Measurements from ENCODE around the gene CDRT15L2.
"Not testable (repeated sequence)": the region's sequence is repeated elsewhere in the genome, so short reads cannot be mapped to it uniquely, and the experiment has no call there.

The CDRT15L2 gene

DNA sequence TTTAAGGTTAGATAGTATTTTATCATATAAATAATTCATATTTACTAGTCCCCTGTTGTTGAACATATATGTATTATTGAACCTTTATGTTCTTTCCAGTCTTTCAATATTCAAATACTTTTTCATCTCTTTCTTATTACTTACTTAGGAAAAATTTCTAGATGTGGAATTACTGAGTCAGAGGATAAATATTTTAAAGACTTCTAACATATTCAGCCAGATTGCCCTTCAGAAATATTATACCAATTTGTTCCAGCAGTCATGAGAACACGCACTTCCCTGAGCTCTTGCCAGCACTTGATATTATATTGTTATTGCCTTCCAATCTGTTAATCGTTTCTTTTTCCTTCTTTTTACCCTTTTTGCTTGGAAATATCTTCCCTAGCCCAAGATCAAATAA is 4.5 kb upstream of the CDRT15L2 start:
- DNase-seq (ENCODE audit: low read depth) = not testable (repeated sequence)

DNA sequence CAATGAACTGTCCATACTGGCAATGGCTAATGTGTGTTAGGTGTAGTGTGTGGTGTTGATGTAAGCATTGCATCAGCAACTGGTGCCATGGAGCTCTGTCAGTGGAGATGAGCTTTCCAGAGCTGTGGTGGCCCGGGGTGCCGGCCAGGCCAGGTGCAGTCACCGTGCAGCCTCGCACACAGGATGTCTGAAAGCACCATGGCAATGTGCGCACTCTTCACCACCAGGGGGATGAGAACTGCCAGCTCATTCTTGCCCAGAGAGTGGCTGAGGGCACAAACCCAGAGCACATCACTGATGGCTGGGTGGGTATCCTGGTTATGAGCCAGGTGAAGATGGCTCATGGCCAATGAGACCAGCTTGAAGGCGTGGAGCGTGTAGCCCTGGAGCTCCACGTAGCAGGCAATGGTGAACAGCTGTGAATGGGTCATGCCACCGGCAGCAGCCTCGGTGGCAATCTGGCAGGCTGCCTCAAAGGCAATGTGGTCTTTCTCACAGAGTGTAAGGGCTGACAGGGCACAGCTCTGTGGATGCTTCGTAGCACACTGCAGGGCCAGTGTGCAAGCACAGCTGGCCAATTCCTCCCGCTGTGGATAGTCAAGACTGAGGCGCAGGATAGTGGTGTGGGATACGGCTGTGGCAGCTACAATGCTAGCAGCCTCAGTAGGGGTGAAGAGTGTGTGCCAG is 4.5 kb downstream of the CDRT15L2 start:
- not testable (repeated sequence) for DNase-seq (ENCODE audit: low read depth)

DNA sequence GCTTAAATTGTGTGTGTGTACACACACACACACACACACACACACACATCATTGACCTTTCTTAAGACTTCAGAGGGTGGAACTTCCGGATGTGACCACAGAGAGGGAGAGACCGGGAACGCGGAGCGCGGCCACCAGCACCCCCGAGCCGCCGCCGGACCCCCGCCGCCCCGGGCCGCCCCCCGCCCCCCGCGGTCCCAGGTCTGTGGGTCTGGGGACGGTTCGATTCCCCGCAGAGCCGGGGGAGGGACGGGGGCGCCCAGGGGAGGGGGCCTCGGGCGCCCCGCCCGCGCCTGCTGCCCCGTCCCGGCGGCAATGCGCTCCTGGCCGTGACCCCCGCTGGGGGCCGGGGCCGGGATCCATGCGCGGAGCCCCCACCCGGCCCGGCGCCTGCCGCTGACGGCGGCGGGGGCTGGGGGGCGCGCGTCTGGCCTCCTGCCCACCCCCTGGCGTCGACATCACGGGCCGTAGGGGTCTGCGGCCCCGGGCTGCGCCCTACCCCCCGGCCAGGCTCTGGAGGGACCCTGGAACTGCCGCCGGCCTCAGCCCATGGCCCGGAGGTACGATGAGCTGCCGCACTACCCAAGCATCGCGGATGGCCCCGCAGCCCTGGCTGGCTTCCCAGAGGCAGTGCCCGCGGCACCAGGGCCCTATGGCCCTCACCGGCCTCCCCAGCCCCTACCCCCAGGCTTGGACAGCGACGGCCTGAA is 9.4 kb downstream of the CDRT15L2 start:
- not testable (repeated sequence) for DNase-seq (ENCODE audit: low read depth)

DNA sequence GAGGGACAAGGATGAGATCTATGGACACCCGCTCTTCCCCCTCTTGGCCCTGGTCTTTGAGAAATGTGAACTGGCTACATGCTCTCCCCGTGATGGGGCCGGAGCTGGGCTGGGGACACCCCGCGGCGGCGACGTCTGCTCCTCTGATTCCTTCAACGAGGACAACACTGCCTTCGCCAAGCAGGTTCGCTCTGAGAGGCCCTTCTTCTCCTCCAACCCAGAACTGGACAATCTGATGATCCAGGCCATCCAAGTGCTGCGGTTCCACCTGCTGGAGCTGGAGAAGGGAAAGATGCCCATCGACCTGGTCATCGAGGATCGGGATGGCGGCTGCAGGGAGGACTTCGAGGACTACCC is 9.9 kb downstream of the CDRT15L2 start:
- not testable (repeated sequence) for DNase-seq (ENCODE audit: low read depth)

DNA sequence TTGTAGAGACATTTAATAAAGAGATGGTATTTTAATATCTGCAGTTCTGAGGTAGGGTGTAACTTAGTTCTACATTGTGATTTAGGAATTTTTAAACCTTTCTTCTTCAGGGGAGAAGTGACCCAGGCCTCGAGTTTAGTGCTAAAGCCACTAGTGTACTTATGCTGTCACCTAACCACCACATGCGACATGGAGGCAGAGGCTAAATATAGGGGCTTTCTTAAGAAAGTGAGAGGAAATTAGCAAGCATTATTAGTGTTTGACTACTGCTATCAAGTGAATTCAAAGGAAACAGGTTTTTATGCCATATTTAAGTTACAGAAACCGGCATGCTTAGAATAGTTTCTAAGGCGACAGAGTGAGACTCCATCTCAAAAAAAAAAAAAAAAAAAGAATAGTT is 11.5 kb downstream of the CDRT15L2 start:
- not testable (repeated sequence) for DNase-seq (ENCODE audit: low read depth)

DNA sequence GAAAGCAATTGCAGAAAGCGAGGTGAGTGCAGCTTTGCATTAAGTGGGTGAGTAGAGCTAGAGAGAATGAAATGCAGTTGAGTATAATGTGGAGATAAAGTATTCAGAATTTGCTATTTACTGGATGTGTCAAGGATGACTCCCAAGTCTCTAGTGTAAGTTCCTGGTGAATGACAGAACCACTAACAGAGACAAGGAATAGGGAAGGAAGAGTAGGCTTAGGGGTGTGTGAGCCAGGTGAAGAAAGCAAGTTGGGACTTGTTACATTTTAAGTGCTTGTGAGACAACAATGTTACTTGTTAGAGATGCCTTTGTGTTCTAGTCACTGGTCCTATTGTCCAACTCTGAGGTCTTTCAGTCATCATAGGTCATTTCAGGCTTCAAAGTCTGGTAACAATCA is 26.0 kb downstream of the CDRT15L2 start:
- DNase-seq (ENCODE audit: low read depth) = not testable (repeated sequence)

DNA sequence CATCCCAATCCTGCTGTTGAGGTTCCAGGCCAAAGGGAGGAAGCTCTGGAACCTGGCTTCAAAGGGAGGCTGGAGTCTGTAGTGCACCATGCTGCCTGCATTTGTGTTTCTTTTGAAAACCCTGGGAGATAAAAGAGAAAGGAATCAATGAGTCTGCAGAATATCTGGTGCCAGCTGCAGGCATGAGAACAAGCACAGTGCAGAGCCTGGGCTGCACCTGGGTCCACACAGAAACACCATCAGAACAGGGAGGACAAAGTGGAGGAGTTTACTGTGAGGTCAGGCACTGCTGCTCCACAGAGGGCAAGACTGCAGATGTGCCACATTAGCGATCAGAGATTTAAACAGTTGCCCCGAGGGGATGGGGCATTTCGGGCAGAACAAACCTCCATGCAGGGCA is 30.0 kb downstream of the CDRT15L2 start:
- DNase-seq (ENCODE audit: low read depth) = not testable (repeated sequence)

DNA sequence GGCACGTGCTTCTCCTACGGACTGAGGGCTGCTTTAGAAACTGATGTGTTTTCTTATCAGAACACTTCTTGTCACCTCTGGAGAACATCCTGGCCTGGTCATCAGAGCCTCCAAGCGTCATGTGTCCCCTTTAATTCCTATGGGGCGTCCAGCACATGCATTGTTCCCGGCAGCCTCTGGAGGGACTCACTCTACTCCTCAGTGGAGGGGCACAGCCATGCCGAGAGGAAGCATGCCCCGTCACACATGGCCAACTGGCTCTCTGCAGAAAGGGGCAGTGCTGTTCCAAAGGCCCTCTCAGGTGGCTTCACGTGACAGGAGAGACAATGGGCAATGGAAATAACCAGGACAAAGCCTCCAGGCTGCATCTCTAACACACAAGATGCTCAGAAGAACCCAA is 31.8 kb downstream of the CDRT15L2 start:
- no peak for DNase-seq (ENCODE audit: low read depth)

DNA sequence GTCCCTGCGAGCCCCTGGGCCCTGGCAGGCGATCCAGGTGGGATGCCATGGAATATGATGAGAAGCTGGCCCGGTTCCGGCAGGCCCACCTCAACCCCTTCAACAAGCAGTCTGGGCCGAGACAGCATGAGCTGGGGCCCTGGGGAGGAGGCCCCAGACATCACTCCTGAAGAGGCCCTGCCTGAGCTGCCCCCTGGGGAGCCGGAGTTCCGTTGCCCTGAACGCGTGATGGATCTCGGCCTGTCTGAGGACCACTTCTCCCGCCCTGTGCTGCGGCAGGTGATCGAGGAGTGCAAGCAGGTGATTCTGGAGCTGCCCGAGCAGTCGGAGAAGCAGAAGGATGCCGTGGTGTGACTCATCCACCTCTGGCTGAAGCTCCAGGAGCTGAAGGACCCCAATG is 33.1 kb downstream of the CDRT15L2 start:
- DNase-seq (ENCODE audit: low read depth) = no peak

DNA sequence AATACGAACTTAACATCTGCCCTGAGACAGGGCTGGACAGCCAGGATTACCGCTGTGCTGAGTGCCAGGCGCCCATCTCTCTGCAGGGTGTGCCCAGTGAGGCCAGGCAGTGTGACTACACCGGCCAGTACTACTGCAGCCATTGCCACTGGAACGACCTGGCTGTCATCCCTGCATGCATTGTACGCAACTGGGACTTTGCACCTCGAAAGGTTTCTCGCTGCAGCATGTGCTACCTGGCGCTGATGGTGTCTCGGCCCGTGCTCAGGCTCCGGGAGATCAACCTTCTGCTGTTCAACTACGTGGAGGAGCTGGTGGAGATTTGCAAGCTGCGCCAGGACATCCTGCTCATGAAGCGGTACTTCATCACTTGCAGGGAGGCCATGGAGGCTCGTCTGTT is 33.7 kb downstream of the CDRT15L2 start:
- no peak for DNase-seq (ENCODE audit: low read depth)

DNA sequence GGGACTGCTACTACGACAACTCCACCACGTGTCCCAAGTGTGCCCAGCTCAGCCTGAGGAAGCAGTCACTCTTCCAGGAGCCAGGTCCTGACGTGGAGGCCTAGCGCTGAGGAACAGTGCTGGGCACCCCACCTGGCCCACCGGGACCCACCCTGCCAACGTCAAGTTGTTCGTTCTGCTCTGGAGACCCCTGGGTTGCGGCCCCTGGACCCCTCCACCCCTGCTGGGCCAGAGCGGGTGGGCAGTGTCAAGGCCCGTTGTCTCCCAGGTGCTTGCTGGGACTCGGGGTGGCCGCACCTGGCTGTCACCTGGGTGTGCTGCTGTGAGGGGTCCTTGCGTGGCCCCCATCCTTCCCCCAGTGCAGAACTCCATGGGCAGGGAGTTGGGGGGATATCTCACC is 34.4 kb downstream of the CDRT15L2 start:
- DNase-seq (ENCODE audit: low read depth) = no peak

DNA sequence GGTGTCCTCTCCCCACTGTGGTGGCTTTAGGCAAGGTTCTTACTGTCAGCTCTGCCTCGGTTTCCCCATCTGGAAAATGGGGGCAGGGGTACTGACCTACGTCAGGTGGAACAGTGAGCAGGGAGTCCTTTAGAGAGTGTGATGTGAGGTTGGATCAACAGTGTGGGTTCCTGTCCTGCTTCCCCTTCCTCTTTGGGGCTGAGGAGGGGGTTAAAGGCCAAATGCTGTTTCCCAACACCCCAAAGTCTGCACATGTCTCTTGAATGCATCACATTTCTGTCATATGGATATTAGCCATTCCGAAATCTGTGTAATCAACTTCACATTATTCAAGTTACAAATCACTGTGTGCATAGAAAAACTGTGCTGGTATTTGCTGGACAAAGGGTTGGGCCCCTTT is 35.9 kb downstream of the CDRT15L2 start:
- DNase-seq (ENCODE audit: low read depth) = not testable (repeated sequence)

Data from HS-27A (cell line).